ENCODE data around the gene PDE4D.

The PDE4D gene

DNA sequence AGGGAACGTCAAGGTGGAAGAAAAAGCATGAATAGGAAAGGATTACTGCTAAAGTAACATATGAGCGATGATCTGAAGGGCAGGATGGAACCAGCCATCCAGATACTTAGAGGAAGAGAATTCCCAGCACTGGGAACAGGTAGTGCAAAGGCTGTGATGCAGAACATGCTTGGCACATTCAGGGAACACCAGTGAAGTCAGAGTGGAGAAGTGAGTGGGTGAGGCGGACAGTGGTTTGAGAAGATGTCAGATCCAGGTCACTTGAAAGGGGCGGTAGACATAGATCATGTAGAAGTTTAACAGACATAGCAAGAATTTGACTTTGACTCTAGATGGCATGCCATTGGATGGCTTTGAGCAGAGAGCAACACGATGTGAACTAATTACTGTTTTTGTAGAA, 374.2 kb downstream of the PDE4D start:
- Histone ChIP-seq H3K27me3 (no peaks in the 10 kb centered on the region), H3K4me1 (no peaks in the 10 kb centered on the region), H3K9me3 (no peaks in the 10 kb centered on the region), H3K4me3 (ENCODE audit: low read depth, low read length) (no peak overlapping the region), H3K36me3 (no peaks in the 10 kb centered on the region)
- no peak for DNase-seq
- TF ChIP-seq, protein P1, sequence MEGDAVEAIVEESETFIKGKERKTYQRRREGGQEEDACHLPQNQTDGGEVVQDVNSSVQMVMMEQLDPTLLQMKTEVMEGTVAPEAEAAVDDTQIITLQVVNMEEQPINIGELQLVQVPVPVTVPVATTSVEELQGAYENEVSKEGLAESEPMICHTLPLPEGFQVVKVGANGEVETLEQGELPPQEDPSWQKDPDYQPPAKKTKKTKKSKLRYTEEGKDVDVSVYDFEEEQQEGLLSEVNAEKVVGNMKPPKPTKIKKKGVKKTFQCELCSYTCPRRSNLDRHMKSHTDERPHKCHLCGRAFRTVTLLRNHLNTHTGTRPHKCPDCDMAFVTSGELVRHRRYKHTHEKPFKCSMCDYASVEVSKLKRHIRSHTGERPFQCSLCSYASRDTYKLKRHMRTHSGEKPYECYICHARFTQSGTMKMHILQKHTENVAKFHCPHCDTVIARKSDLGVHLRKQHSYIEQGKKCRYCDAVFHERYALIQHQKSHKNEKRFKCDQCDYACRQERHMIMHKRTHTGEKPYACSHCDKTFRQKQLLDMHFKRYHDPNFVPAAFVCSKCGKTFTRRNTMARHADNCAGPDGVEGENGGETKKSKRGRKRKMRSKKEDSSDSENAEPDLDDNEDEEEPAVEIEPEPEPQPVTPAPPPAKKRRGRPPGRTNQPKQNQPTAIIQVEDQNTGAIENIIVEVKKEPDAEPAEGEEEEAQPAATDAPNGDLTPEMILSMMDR (IDR thresholded peaks at IDR 0.05; ENCODE audit: low read depth, low read length) = no peak

DNA sequence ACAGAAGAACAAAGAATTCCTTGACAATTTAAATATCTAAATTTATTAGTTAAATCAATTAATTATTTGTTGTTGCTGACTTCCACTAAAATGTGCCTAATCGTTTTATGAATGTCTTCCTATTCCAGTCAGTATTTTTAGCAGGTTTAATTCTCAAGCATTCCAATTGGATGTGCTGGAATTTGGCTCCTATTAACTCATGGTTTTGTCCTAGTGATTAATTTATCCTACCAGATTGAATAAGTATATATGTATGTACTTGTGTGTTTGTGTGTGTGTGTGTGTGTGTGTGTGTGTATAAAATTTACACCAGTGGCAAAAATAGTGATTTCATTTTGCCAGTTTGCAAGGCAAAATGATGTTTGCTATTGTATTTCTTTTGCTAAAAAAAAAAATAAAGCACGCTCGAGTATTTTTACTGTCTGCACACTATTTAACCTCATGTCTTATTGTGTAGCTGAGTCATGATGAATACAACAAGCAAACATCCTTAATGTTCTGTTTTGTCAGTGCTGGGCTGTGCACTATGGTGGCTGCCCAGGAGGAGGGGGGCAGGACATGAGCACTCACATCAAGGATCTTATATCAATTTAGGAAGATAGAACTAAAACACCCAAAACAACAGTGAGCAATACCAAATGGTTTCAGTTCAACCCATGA, 375.5 kb downstream of the PDE4D start:
- no peaks in the 10 kb centered on the region for H3K9me3 ChIP-seq
- no peaks in the 10 kb centered on the region for H3K4me1 ChIP-seq
- no peaks in the 10 kb centered on the region for H3K36me3 ChIP-seq
- TF ChIP-seq, protein P1 (IDR thresholded peaks at IDR 0.05; ENCODE audit: low read depth, low read length) = no peak
- no peaks in the 10 kb centered on the region for H3K27me3 ChIP-seq
- DNase-seq = no peak
- no peak overlapping the region for H3K4me3 ChIP-seq (ENCODE audit: low read depth, low read length)

DNA sequence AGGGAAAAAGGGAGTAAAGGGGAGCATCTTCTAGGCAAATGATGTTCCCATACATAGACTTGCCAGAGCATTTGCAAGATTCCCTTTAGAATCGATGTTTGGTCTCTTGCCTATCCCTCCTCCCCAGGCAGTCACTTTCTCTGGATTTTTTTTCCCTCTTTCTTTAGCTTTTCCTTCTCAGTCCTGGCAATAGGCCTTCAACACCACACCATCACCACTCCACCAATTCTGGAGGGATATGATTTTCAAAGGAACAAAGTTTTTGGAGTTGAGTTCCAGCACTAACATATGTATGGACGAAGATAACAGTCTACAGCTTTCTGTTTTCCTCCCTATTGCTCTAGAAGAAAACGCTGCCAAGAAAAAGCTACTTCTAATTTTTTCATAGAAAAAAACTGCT, 377.4 kb downstream of the PDE4D start:
- H3K36me3 ChIP-seq = no peaks in the 10 kb centered on the region
- H3K27me3 ChIP-seq = no peaks in the 10 kb centered on the region
- TF ChIP-seq, protein P1 (IDR thresholded peaks at IDR 0.05; ENCODE audit: low read depth, low read length) = no peak
- H3K4me3 ChIP-seq (ENCODE audit: low read depth, low read length) = no peak overlapping the region
- H3K9me3 ChIP-seq = no peaks in the 10 kb centered on the region
- DNase-seq = no peak
- no peaks in the 10 kb centered on the region for H3K4me1 ChIP-seq

DNA sequence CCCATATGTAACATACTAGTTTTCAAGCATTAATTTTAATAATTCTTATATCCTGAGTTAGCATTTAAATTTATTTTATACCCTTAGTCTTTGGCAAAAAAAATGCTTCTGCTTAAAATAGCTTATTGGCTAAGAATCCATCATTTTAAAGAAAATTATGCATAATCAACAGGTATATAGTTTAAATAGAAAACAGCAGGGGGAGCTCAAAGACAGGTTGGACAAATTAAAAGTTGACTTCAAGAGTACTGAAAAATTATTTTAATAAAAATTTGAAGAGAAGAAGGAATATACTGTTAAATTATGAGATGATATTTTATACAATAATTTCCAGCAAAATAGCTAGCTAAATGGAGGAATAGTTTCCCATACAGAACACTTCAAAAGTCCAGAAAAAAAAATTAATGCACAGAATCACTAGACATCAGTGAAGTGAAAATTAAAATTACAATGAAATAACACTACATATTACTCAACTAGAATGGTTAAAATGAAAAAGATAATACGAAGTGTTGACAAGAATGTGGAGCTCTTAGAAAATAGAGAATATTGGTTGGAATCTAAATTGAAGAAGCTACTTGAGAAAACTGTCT, 387.1 kb downstream of the PDE4D start:
- DNase-seq = no peak
- Histone ChIP-seq H3K9me3 (no peaks in the 10 kb centered on the region), H3K36me3 (no peaks in the 10 kb centered on the region), H3K4me1 (no peaks in the 10 kb centered on the region), H3K4me3 (ENCODE audit: low read depth, low read length) (no peak overlapping the region), H3K27me3 (no peaks in the 10 kb centered on the region)
- TF ChIP-seq, protein P1 (IDR thresholded peaks at IDR 0.05; ENCODE audit: low read depth, low read length) = peak; percentile 50

DNA sequence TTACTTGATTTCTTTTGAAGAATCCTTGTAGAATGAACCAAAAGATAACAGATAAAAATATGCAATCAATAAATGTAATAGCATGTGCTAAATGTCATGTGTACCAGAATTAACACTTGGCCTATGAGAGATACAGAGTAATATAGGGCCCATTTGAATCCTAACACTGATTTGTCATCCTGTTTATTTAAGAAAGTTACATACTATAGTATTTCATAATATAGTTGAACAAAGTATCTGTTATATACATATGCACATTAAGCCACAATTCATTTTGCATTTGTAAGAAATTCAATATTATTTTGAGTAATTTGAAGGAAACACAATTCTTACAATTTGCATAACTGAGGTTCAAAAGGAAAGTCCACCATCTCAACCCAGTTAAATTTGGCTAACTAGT, 389.5 kb downstream of the PDE4D start:
- TF ChIP-seq, protein P1 (IDR thresholded peaks at IDR 0.05; ENCODE audit: low read depth, low read length) = no peak
- H3K36me3 ChIP-seq = no peaks in the 10 kb centered on the region
- no peaks in the 10 kb centered on the region for H3K27me3 ChIP-seq
- H3K4me3 ChIP-seq (ENCODE audit: low read depth, low read length) = no peak overlapping the region
- no peaks in the 10 kb centered on the region for H3K9me3 ChIP-seq
- H3K4me1 ChIP-seq = no peaks in the 10 kb centered on the region
- no peak for DNase-seq

DNA sequence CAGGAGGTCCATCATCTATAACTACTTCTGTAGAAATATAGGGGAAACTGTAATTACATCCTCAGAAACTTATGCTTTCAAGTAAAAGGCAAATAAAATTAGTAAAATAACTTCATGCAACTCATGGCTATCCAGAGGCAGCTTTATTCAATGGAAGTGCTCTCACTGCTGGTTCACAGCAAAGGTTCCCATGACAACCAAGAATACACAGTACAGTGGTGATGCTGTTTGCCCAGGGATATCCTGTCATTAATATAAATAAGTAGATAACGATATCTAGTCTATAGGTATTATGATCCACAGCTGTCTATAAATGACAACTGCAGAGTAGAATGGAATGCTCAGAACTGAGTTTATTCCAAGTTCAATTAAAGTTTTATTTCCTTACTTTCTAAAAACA, 390.3 kb downstream of the PDE4D start:
- no peaks in the 10 kb centered on the region for H3K4me1 ChIP-seq
- no peaks in the 10 kb centered on the region for H3K36me3 ChIP-seq
- H3K4me3 ChIP-seq (ENCODE audit: low read depth, low read length) = no peak overlapping the region
- H3K27me3 ChIP-seq = no peaks in the 10 kb centered on the region
- no peak for DNase-seq
- TF ChIP-seq, protein P1 (IDR thresholded peaks at IDR 0.05; ENCODE audit: low read depth, low read length) = no peak
- no peaks in the 10 kb centered on the region for H3K9me3 ChIP-seq

Measured in BE2C (cell line).